A673 (cell line): ENCODE data around the gene DHODH. TPM values are rescaled to one million over a fixed set of nuclear protein-coding genes. Genes with fewer than 3 reads are reported as not detected.

Experiments used
- Bru-seq: library from RNA; stranded (reverse); fragments of 400-500 nt; gene quantifications from one replicate; lab custom pipeline; 2021; lab: Mats Ljungman, UMichigan
- BruChase-seq, 2 experiments: library from RNA; stranded (reverse); fragments of 400-500 nt; gene quantifications; one replicate each; lab custom pipeline; 2021; lab: Mats Ljungman, UMichigan
- BruUV-seq: library from RNA; stranded (reverse); fragments of 400-500 nt; replicated peaks from 2 replicates; lab custom pipeline; 2021; lab: Mats Ljungman, UMichigan
- CTCF ChIA-PET: fragments of 300-600 bp; sonication (Branson Sonifier 250); formaldehyde crosslinking; loops from one replicate; lab custom pipeline; 2022; ENCODE audit warnings: antibody characterized with exemption; lab: Charles Lee
- POLR2A ChIA-PET: fragments of 300-600 bp; sonication (Branson Sonifier 250); formaldehyde crosslinking; loops from one replicate; lab custom pipeline; 2022; ENCODE audit warnings: antibody characterized with exemption; ENCODE audit not compliant: low non-redundant PET; lab: Charles Lee
- DNase-seq: peaks from one replicate; pipeline ENCODE4 v3.0.0-alpha.2; 2015; ENCODE audit warnings: low spot score
- H3K27ac ChIP-seq: fragments of 200-600 bp; sonication (generic); 2 replicates; pipeline ENCODE4 v1.5.1; 2016; ENCODE audit warnings: mixed run types, low read depth, mild to moderate bottlenecking, mixed read lengths, antibody characterized with exemption, low read length; ENCODE audit not compliant: poor library complexity, severe bottlenecking
- H3K27me3 ChIP-seq: fragments of 200-600 bp; sonication (generic); replicated peaks from 2 replicates; pipeline ENCODE4 v1.6.1; 2017; ENCODE audit warnings: mixed run types, low read depth, mild to moderate bottlenecking, mixed read lengths, antibody characterized with exemption, low read length; ENCODE audit not compliant: insufficient read depth, poor library complexity
- H3K36me3 ChIP-seq: fragments of 200-600 bp; sonication (generic); 2 replicates; pipeline ENCODE4 v1.6.1; 2016; ENCODE audit warnings: mixed run types, mild to moderate bottlenecking, mixed read lengths, antibody characterized with exemption, low read length; ENCODE audit not compliant: insufficient read depth, poor library complexity, severe bottlenecking
- H3K4me1 ChIP-seq: fragments of 200-600 bp; sonication (generic); 2 replicates; pipeline ENCODE4 v1.6.1; 2017; ENCODE audit warnings: mixed run types, mild to moderate bottlenecking, mixed read lengths, antibody characterized with exemption, low read length; ENCODE audit not compliant: insufficient read depth, poor library complexity, severe bottlenecking
- H3K4me3 ChIP-seq: fragments of 200-600 bp; sonication (generic); 2 replicates; pipeline ENCODE4 v1.5.1; 2016; ENCODE audit warnings: low read depth, mixed run types, mild to moderate bottlenecking, mixed read lengths, low read length; ENCODE audit not compliant: poor library complexity, severe bottlenecking
- H3K9me3 ChIP-seq: fragments of 200-600 bp; sonication (generic); 2 replicates; pipeline ENCODE4 v1.6.1; 2016; ENCODE audit warnings: mixed run types, low read depth, mild to moderate bottlenecking, mixed read lengths, antibody characterized with exemption, low read length; ENCODE audit not compliant: poor library complexity, severe bottlenecking
- EZH2 ChIP-seq: fragments of 200-600 bp; sonication (generic); IDR thresholded peaks from 2 replicates; pipeline ENCODE4 v1.6.1; 2017; ENCODE audit warnings: borderline replicate concordance, low read depth, mild to moderate bottlenecking, mixed read lengths, antibody characterized with exemption, low read length; ENCODE audit not compliant: poor library complexity, severe bottlenecking
- intact Hi-C: fragments of 100-400 bp; cut with micrococcal nuclease; formaldehyde crosslinking; loops from one replicate; pipeline ENCODE4 v1.10.0; 2022; ENCODE audit not compliant: unreplicated experiment
- long read RNA-seq: library from polyadenylated mRNA; stranded (forward); transcript quantifications from one replicate; pipeline ENCODE4 v2.0.0, GENCODE V29; 2022
- total RNA-seq: library from RNA; stranded (reverse); gene quantifications from 2 replicates; pipeline ENCODE4 v1.2.3, GENCODE V29; 2021
- TF ChIP-seq, protein P1 (sequence below): fragments of 300-800, 200-600 bp; sonication (generic); conservative IDR thresholded peaks from 2 replicates; pipeline ENCODE4 v1.5.1; 2017; ENCODE audit warnings: low read depth, mild to moderate bottlenecking, antibody characterized with exemption, low read length, moderate library complexity, mixed read lengths

The DHODH gene
- total RNA-seq = 12.8 and 14.4 TPM in 2 replicates
- percentile 58 among the genes with signal in this experiment for Bru-seq, nascent RNA
- percentile 60 among the genes with signal in this experiment for BruChase-seq, experiment 1, labeled RNA remaining after a 2-hour chase
- BruChase-seq, experiment 2, labeled RNA remaining after a 6-hour chase = percentile 60 among the genes with signal in this experiment
- long read RNA-seq, transcript DHODH-201 (9 exons, 2,426 nt) = major isoform, 48 of 64 reads
- long read RNA-seq, partial matches to known transcripts = 3 of 64 reads
- long read RNA-seq, other reads (novel, unspliced or antisense) = 11 of 64 reads

DNA sequence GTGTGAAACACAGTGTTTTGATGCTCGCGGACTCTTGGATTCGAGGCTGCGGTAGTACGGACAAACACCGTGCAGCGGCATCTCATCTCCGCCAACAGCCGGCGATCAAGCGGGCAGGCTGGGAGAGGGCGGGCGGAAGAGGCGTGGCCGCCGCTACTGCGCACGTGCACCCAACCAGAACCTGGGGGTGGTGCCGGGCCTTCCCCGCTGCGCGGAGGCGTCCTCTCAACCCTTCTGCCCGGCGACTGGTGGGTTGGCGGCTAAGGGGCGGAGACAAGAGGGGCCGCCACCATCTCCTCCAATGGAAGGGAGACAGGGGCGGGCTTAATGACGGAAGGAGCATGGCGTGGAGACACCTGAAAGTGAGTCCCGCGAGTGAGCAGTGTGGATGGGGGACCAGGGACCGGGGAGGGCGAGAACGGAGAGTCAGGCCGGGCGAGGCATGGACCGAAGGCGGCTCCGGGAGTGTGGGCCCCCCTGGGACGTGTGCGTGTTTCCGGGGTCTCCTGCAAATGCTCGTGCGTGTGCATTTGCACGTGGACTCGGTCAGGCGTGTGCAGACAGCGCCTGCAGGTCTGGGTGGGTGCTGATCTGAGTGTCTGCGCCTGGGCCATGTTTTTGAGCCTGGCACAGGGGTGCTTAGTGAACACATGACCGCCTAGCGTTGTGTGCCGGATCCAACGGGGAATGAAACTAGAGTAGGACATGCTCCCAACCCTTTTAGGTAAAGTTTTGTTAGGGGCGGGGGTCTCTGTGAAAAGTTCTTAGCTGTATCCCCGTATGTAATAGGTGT, at the start of gene DHODH:
Gene DHODH (plus strand): TSS at position 321 of the 793 bp plus-strand sequence. CDS start 21 bp downstream, at position 342.
- Histone ChIP-seq H3K9me3 (no peaks in the 10 kb centered on the region), H3K4me3 (peak within 1 kb of the TSS; percentile 73), H3K36me3 (no peaks in the 10 kb centered on the region), H3K27me3 (no peaks in the 10 kb centered on the region), H3K4me1 (peaks cover 6% of the 10 kb centered on the region), H3K27ac (peak within 1 kb of the TSS; percentile 62)
- peak; percentile 99 for DNase-seq
- POLR2A ChIA-PET = no interaction called here
- TF ChIP-seq, protein P1, sequence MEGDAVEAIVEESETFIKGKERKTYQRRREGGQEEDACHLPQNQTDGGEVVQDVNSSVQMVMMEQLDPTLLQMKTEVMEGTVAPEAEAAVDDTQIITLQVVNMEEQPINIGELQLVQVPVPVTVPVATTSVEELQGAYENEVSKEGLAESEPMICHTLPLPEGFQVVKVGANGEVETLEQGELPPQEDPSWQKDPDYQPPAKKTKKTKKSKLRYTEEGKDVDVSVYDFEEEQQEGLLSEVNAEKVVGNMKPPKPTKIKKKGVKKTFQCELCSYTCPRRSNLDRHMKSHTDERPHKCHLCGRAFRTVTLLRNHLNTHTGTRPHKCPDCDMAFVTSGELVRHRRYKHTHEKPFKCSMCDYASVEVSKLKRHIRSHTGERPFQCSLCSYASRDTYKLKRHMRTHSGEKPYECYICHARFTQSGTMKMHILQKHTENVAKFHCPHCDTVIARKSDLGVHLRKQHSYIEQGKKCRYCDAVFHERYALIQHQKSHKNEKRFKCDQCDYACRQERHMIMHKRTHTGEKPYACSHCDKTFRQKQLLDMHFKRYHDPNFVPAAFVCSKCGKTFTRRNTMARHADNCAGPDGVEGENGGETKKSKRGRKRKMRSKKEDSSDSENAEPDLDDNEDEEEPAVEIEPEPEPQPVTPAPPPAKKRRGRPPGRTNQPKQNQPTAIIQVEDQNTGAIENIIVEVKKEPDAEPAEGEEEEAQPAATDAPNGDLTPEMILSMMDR = 0 out of 2 replicates have a peak, but pooled peaks have one; percentile 15
- no peak for TF ChIP-seq EZH2
- CTCF ChIA-PET = interaction anchor here (0.7 kb wide), 1 partner anchor 1884 kb away, joined by 5 read pairs; no protein-coding TSS in a partner anchor
- BruUV-seq = TSS peak; percentile 86
- intact Hi-C loops = no loop called here

DNA sequence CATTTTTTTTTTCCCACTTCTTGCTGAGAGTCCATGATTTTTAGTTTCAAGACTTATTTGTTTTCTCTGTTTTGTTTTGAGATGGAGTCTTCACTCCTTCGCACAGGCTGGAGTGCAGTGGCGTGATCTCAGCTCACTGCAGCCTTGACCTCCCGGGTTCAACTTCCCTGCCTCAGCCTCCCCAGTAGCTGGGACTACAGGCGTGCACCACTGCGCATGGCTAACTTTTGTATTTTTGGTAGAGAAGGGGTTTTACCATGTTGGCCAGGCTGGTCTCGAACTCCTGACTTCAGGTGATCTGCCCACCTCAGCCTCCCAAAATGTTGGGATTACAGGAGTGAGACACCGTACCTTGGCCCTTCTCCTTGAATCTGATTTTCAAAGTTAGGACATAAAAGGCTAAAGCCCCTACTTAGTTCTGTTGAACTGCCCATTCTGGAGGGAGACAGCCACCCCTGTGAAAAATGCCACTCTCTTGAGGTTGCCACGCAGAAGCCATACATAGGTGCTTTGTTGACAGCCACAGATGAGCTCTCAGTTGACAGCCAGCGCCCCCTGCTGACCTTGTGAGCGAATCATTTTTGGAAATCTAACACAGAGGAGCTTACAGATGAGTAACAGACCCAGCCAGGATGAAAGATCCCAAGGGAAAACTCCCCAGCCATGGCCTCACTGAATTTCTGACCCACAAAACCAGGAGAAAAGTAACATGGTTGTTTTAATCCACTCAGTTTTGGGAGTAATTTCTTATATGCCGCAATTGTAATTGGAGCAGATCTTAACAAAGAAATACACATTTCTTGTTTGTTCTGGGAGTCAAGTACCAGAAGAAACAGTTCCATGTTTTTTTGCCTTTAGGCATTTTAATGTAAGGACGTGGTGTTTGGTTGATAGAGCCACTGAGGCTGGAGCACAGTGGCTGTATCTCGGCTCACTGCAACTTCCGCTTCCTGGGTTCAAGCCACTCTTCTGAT, 47.2 kb upstream of the DHODH start:
- H3K27me3 ChIP-seq = no peaks in the 10 kb centered on the region
- peak; percentile 92 for DNase-seq
- intact Hi-C loops = loop anchor here (5.0 kb wide), 1 partner anchor 214 kb away; no protein-coding TSS in a partner anchor
- no TSS peak for BruUV-seq
- ChIA-PET CTCF (interaction anchor here (0.5 to 1.1 kb wide), 12 partner anchors 53 to 461 kb away, joined by 3 to 7 read pairs (median 5); partner anchors contain the start of genes DHX38 and TXNL4B), POLR2A (interaction anchor here (0.6 to 0.7 kb wide), 2 partner anchors 47 to 471 kb away, joined by 3 read pairs; no protein-coding TSS in a partner anchor)
- no peaks in the 10 kb centered on the region for H3K9me3 ChIP-seq
- TF ChIP-seq, protein P1 = peak; percentile 86
- TF ChIP-seq EZH2 = no peak
- H3K4me1 ChIP-seq = peaks cover 7% of the 10 kb centered on the region
- H3K4me3 ChIP-seq = no peak overlapping the region
- no peak overlapping the region for H3K27ac ChIP-seq
- no peaks in the 10 kb centered on the region for H3K36me3 ChIP-seq
